Activated effector memory CD4-positive, alpha-beta T cell treated with anti-CD3 and anti-CD28 coated beads, Interleukin-2, amount 50 U/mL, for 16 hours (primary cell): Measurements from ENCODE around the gene MPP1.
A peak's percentile ranks its signal among the peaks of the same experiment; 100 is the strongest.

Experiments used
- DNase-seq: peaks from one replicate; pipeline ENCODE4 v3.0.0-alpha.2; 2020

The MPP1 gene

DNA sequence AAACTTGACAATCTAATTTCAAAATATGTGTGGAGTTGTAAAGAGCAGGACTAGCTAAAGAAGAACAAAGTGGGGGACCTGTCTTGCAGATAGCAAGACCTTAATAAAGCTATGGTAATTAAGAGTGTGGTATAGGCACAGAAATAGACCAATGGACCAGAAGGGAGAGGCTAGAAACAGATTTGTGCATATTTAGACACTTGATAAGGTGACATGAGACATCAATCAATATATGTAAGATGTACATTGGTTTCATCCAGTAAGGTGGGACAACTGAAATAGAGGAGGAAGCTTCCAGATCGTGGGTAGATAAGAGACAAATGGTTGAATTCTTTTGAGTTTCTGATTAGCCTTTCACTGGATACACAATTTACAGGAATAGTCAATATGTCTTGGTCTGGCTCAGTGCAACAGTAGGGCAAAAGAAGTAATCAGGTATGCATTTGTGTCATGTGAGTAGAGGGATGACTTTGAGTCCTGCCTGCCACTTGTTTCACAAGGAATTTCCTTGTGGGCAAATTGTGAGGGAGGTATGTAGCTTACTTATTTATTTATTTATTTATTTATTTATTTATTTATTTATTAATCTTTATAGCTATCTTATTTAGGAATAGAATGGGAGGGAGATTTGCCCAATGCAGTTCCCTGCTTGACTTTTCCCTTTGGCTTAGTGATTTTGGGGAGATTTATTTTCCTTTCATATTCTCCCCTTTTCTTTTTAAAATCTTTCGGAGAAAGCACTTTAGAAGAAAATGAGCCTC lies 7.2 kb upstream of the MPP1 start:
- no peak for DNase-seq

DNA sequence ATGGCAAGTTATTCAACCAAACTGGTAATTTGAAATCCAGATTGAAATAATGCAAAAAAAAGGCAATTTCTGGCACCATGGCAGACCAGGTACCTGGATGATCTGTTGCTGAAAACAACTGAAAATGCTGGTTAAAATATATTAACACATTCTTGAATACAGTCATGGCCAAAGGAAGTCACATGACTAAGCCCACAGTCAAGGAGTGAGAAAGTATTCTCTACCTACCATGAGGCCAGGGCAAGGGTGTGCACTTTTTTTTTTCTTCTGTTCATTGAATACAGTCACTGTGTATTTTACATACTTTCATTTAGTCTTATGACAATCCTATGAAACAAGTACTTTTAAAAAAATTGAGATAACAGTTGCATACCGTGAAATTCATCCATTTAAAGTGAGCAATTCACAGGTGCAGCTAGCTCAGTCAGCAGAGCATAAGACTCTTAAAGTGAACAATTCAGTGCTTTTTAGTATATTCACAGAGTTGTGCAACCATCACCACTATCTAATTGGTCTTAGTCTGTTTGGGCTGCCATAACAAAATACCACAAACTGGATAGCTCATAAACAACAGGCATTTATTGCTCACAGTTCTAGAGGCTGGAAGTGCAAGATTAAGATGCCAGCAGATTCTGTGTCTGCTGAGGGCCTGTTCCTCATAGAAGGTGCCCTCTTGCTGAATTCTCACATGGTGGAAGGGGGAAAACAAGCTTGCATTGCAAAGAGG lies 4.8 kb upstream of the MPP1 start:
- DNase-seq, result no peak

DNA sequence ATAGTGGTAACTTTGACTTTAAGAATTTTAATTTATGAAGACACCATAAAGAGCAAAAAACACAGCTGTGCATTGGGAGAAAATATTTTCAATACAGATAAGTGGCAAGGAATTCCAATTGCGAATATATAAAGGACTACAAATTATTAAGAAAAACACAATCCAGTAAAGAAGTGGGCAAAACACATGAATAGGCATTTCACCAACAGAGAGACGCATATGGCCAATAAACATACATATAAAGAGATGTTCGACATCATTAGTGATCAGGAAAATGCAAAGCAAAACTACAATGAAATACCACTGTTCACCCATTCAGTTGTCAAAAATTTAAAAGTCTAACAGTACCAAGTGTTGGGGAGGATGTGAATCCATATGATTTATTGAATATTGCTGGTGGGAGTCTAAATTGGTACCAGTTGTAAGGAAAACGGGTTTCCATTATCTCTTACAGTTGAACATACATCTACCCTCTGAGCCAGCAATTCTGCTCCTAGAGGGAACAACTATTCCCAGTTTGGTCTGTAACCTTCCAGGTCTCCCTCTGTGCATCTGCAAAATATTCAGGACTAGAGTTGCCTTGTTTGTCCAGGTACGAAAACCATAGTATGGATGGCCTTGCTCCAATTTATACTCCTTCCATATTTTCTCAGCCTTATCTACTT lies 1.7 kb upstream of the MPP1 start:
- no peak for DNase-seq

DNA sequence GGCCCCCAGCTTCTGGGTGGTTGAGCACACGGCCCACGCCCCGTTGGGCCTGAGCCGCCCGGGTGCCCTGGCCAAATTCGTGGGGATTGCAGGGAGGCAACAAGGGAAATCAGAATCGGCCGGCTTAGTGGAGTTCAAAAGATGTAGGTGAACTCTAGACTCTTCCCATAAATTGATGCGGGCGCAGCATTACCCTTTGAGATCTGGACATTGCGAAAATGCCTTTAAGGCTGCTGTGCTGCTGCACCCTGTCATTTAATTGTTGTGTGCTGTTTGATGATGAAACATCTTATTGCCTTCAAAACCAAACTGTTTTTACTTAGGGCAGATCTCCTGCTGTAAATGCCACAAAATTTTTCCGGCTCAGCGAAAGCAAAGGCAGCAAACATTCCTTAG lies 409 bp upstream of the MPP1 start:
- no peak for DNase-seq

DNA sequence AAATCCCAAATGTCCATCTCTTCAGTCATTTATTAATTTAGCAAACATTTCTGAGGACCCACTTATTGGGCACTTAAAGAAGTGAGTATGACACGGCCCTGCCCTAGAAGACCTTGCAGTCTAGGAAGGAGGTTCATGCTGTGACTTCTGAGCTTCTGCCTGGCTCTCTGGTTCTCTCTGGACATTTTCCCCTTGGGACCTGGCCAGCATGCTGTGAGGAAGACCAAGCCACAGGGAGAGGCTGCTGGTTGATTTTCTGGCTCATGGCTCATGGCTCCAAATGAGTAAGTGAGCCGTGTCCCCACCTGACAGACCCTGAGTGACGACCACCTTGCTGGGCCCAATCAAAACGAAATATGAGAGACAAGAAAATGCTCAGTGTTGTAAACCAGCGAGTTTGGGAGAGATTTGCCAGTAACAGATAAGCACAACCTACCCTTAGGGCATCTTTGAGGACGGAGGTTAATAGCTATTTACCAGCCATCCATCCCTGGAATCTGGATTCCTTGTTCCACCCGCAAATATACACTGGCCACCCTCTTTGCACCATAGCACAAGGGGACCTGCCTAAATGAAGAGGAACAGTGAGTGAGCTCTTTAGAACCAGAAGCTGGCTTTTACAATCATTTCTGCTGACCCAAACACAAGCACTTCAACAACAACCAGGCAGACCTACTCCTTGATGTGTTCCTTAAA lies 876 bp downstream of the MPP1 start:
- no peak for DNase-seq

DNA sequence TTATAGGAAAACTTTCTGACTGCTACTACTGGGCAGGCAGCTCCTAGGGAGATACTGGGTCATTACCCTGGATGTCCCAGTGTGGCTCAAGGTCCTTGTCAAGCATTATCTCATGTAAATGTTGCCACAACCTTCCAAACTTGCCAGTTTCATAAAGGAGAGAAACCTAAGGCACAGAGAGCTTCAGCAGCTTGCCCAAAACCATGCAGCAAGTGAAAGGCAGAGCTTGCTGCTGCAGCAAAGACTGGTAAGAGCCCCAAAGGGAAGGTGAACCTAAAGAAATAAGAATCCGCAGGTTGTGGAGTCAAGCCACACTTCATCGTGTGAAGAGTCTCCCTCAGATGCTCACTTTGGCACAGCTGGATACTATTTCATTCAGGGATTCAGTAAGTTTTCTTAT lies 2.3 kb downstream of the MPP1 start:
- no peak for DNase-seq

DNA sequence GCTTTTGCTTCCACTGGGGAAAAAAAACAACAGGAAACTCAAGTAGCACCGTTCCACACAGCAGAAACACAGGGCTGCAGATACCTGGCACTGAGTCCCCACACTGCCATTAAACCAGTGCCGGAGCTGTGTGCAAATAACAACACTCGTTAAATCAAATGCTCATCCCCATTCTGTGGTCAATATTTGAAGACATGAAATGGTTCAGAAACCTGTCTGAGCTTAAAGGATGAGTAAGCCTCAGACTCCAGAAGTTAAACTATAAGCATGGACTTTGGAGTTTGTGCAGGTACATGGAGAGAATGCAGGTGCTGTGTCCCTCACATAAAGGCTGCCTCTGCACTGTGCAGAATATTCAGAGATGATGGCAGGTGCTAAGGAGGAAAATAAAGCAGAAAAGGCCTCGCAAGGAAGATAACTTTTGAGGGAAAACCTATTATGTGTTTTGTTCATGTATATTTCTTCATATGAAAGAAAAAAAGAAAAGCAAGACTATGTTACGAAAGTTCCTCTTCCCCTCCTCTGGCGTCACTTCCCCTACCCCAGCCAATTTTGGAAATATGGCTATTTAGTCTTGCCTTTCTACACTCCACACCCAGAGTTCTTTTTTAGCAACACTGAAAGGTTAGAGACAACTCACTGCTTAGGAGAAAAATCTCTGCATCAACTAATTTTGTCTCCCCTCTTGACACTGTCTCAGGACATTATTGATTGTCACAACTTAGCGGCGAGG lies 4.6 kb downstream of the MPP1 start:
- DNase-seq, result no peak

DNA sequence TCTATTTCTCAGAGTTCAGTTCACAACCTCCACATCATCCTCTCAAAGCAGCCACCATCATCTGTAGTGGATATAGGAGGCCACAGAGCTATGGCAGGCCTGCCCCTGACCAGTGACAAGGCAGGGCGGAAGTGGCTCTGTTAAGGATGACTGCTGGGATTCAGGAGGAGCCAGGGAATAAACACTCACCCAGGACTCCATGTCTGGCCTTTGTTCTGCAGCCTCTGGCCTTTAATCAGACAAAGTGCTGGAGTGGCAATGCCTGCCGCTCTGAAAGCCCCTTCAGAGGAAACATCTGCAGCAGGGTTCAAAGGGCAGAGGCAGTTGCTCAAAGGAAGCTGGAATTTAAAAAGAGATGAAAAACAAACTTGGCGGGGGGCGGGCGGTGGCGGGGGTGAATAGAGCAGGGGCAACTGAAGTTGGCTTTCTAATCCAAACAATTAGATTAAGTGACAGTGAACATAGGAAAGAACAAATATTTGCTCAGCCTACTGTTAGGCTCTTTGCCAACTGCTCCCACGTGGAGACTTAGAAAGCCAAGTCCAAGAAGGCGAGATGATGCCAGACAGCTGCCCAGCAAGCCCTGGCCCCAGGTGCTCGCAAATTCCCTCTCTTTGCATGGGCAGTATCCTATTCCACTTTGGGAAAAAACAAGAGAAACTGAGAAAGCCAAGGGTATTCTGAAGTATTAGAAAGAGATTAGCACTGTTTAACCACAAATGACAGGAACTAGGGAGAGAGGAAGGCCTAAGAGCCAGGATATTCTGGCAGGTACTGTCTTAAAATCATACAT lies 5.5 kb downstream of the MPP1 start:
- no peak for DNase-seq

DNA sequence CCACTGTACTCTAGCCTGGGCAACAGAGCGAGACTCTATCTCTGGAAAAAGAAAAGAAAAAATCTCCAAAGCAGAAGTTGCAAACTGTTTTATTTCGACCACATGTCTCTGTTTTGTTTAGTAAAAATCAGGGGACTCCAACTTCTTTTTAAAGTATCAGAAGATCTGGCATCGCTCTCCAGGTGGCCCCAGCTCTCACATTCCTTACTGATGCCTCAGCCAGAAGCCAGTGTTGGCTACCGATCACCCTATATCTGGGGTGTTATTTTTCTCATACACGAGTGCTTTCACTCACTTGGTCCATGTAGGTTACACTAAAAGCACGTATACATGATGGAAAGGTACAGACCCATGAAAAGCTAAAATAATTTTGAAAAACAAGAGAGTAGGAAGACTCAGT lies 8.3 kb downstream of the MPP1 start:
- DNase-seq, result no peak

DNA sequence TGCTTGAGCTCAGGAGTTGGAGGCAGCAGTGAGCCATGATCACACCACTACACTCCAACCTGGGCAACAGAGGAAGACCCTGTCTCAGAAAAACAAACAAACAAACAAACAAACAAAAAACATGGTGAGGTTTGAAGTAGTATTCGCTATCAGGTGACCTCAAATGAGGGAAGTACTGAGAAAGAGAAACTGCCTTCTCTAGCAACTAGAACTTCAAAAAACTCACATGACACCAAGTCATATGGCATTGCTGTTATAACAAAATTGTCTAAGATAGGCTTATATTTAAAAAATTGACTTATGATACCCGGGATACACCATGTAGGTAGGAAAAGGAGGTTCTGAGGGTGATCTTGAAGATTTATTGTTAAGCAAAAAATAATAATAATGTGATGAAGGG lies 10.3 kb downstream of the MPP1 start:
- DNase-seq, result no peak

DNA sequence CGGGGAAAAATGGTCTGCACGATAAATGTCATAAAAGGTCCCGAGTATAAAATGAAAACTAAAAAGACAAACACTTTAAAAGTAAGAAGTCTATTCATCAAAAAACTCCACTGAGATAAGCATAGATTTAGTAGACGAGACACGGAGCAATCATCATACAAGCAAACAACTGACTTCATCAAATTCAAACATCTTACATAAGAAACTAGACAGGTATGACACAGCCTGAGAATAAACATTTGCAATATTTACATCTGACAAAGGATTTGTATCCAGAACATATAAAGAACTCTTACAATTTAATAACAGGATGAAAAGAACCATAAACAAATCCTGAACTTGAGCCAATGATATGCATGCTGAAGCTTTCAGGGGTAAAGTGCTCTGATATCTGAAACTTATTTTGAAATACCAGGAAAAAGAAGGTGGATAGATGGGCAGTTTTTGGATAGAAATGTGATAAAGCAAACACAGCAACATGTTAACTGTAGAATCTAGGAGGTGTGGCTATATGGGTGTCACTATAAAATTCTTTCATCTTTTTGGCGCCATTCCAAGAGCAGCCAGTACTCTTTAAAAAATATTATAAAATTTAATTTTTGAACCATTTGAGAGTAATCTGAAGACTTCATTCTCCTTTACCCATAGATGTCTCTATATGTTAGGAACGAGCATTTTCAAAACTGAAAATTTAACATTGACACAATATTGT lies 12.0 kb downstream of the MPP1 start:
- no peak for DNase-seq

DNA sequence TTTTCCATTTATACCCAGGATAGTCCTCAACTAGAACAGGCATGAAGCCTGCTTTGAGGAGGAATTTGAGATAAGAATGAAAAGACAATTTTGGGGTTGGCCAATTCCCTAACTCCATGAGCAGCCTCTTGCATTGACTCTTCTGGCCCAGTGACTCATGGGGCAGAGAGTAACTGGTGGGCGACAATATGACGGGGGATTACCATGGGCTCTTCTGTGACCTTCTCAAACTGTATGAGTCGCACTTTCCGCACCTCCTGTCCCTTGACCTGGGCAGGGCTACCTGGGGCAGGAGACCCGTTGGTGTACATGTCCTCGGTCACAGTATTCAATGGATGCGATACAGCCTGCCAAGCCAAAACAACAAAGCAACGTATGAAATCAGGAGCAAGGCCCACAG lies 13.3 kb downstream of the MPP1 start:
- DNase-seq, result no peak

DNA sequence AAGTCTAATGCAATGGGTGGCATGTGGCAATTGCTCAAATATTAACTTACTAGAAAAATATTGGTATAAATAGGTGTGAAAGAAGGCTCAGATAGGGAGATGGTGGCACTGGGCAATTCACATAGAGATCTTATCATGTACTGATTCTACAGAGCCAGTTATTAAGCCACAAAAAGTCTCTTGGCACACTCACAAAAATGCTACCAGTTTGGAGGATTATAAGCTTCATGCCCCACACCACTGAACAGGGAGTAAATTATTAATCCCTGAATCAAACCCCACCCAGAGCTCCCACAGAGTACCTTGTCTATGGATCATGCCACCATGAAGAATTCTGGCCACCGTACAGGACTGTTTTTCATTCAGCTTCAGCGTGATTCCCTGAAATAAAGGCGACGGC lies 13.8 kb downstream of the MPP1 start:
- DNase-seq, result no peak

DNA sequence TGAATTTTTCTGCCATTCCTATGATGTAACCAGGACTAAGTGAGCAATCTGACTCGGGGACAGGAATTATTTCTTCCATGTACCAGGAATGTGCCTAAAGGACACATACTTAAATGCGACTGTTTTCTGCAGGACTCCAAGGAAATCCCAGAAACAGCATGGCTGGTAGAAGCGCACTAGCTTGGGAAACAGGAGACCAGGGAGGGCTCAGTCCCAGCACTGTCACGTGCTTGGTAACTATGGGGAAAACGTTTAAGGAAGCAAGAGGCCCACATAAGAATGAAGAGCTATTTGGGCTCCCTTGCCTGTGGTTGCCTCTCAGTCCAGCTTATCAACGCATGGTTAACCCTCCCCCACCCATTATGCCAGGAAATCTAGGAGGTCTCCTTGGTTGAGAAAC lies 19.6 kb downstream of the MPP1 start:
- DNase-seq, result no peak

DNA sequence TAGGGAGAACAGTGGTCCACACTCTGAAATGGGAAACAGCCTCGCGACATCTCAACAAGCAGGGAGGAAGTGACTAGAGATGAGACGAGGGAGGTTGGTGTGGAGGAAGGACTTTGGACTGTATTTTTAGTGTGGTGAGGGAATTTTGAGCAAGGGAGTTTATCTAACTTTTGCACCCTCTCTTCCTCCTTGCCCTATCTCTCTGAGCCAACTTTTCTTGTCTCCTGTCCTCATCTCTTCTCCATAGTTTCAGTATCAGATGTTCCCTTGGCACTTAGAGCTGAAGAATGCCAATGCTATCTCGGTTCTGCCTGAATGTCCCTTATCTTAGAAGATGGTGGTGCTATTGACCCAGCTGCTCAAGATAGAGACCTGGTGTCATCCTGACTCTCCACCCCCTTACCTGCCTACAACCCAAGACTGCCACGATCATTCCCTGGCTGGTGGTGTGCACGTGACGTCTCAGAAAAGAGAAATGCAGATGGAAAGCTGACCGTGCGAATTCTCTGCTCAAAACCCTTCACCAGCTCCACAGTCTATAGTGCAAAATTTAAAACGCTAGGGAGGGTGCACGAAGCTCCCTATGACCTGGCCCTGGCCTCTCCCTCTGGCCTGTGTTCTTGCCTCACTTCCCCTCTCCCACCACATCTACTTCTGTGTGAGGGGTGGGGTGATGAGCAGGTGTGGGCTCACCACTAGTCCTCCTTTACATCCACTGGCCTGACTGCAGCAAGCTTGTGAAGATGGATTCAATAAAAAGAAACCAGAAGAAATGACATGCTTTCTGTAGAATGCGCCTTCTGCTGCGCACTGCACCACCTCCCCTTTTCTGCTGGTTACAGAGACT lies 20.9 kb downstream of the MPP1 start:
- DNase-seq, result no peak

DNA sequence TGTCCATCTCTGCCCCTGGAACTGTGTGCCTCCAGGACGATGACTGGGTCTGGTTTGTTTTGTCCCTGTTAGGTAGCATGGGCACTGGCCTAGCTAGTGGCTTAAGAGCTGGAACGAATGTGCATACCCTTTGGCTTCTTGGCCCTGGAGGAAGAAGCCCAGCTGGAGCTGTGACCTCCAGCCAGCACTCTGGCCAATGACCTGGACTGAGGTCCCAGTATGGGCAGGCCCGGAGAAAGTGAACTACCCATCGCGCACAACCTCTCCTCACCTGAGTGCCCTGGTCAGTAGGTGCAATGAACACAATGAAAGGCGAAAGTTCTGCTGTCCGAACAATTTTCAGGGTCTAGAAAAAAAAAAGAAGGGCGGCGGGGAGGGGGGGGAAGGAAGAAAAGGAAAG lies 24.3 kb downstream of the MPP1 start:
- no peak for DNase-seq

DNA sequence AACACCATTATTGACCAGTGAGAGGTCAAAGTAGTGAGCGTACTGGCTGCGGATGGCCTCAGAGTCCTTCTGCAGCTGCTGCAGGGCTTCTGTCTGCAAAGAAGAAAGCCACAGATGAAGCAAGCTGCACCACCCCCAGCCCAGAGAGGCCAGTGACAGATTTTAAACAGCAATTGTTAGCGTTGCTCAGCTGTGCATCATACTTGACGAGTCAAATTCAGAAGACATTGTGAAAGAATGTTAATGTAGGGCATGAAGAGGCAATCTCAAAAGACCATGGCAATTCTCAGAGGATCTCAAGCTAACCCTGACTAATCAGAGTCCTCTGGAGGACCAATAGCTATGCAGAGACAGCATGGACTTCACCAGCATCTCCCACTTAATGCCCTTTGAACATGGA lies 26.0 kb downstream of the MPP1 start:
- no peak for DNase-seq

DNA sequence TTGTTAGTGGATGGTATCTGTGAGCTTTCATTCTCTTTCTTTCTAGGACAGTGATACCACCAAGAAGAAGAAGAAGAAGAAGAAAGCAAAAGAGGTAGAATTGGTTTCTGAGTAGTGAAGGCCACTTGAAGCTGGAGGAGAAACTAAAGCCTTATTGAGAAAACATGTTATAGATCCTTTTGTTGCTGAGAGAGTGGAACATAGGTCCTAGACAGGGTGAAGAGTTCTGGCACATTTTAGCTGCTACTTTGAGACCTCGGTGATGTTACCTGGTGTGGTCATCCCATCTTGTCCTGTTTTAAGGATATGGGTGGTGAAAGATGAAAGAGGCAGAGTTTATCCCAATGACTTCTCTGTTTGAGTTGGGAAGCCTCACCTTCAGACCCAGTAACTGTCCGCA lies 28.5 kb downstream of the MPP1 start:
- no peak for DNase-seq

DNA sequence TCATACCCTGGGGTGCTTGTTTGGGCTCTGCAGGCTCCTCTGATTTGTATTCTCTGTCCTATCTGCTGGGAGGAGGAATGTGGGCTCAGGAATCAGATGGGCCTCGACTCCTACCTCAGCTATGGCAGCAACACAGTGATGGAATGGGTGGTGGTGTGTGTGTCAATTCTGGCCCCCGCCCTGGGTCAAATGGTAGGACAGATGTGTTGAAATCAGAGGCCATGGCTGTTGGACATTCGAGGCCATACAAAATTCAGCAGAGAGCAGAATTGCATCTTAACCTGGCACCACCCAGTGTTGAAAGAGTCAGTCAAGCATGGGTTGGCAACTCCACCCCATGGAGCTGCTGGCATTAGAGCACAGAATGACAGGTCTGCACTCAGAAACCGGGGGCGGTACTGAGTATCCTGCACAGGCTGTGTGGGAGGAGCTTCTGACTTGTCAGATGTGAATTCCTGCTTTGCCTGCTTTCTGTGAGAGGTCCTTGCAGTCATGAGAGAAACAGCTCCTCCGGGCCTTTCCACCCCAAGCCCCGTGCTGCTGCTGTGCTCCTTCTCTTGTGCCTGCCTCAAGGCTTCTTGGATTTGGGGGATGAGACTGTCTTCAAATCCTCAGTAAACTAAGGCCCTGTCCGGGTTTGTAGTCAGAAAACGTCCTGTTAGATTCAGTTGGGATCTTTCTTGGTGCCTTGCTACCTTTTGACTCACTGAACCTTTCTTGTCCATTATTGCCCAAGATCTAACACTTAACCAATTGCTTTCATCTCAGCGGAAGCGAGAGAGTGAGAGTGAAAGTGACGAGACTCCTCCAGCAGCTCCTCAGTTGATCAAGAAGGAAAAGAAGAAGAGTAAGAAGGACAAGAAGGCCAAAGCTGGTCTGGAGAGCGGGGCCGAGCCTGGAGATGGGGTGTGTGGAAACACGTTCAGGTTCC lies 29.6 kb downstream of the MPP1 start:
- DNase-seq, result peak; percentile 71
